A549 (cell line): Measurements from ENCODE around the gene LRCOL1. TPM values are rescaled to one million over a fixed set of nuclear protein-coding genes. Genes with fewer than 3 reads are reported as not detected.

Experiments used
- ATAC-seq, 2 experiments: fragments of 200-7000 bp in 1 of 2; fragments of >200 bp in 1 of 2; cut with Nextera tagmentation in 1 of 2; cut with Tn5 transposase in 1 of 2; 3 replicates each; pipeline versions ENCODE4 v1.8.0 to v1.9.1; 2018 to 2020; ENCODE audit warnings: mild to moderate bottlenecking in 1 of 2, moderate library complexity in 1 of 2
- CTCF ChIA-PET: fragments of 300-600 bp; sonication (Branson Sonifier 250); formaldehyde crosslinking; extraction: SDS; loops from one replicate; lab custom pipeline; 2021; ENCODE audit warnings: antibody characterized with exemption, inconsistent platforms; lab: Yijun Ruan, JAX
- POLR2A ChIA-PET: fragments of 350-600 bp; formaldehyde crosslinking; extraction: SDS; loops from one replicate; lab custom pipeline; 2021; ENCODE audit warnings: antibody characterized with exemption, inconsistent platforms; lab: Yijun Ruan, JAX
- DNase-seq, 2 experiments: peaks; one replicate each; pipeline versions ENCODE4 v3.0.0 to v3.0.0-alpha.2; 2011 to 2016; ENCODE audit warnings: low read depth in 1 of 2, low spot score in 1 of 2
- FAIRE-seq: peaks from 2 replicates; lab custom pipeline; 2011; peaks lifted over from hg19 to GRCh38; lab: Jason Lieb, UNC
- H3K27ac ChIP-seq, 2 experiments: fragments of >200 bp; sonication (Bioruptor Twin); formaldehyde crosslinking; 3 replicates each; pipeline ENCODE4 v1.5.1; 2016 to 2017
- H3K4me1 ChIP-seq: fragments of >200 bp; sonication (Bioruptor Twin); formaldehyde crosslinking; 3 replicates; pipeline ENCODE4 v1.6.1; 2016
- H3K4me2 ChIP-seq: fragments of >200 bp; sonication (Bioruptor Twin); formaldehyde crosslinking; 3 replicates; pipeline ENCODE4 v1.6.1; 2016
- H3K4me3 ChIP-seq: fragments of >200 bp; sonication (Bioruptor Twin); formaldehyde crosslinking; 3 replicates; pipeline ENCODE4 v1.5.1; 2016
- H3K9me3 ChIP-seq: fragments of >200 bp; sonication (Bioruptor Twin); formaldehyde crosslinking; 3 replicates; pipeline ENCODE4 v1.6.1; 2016
- ATOH8 ChIP-seq: fragments of 250-450 bp; sonication (Bioruptor Pico); IDR thresholded peaks from 2 replicates; pipeline ENCODE4 v1.5.0; 2020; ENCODE audit warnings: low read depth, mild to moderate bottlenecking, moderate library complexity
- CBX8 ChIP-seq: fragments of 200-600 bp; sonication (generic); IDR thresholded peaks from 2 replicates; pipeline ENCODE4 v1.6.1; 2016
- ELK1 ChIP-seq: fragments of 150-350 bp; IDR thresholded peaks from 2 replicates; pipeline ENCODE4 v1.6.1; 2014; ENCODE audit warnings: low read depth, mild to moderate bottlenecking, low read length
- ESRRA ChIP-seq: fragments of 150-350 bp; IDR thresholded peaks from 2 replicates; pipeline ENCODE4 v1.6.1; 2014; ENCODE audit warnings: mild to moderate bottlenecking, low read length, borderline replicate concordance
- FOSB ChIP-seq: fragments of 250-450 bp; sonication (Bioruptor Pico); IDR thresholded peaks from 2 replicates; pipeline ENCODE4 v1.5.0; 2020; ENCODE audit warnings: mild to moderate bottlenecking, moderate library complexity
- FOSL2 ChIP-seq, 2 experiments: fragments of 450-650 bp in 1 of 2; fragments of >200 bp in 1 of 2; sonication (Bioruptor Twin) in 1 of 2; formaldehyde crosslinking; IDR thresholded peaks; 2 replicates each; pipeline versions ENCODE4 v1.5.0 to v1.6.1; 2016 to 2020; ENCODE audit warnings: mild to moderate bottlenecking in 1 of 2, moderate library complexity in 1 of 2
- HEYL ChIP-seq: fragments of 250-450 bp; sonication (Bioruptor Pico); IDR thresholded peaks from 2 replicates; pipeline ENCODE4 v1.8.0; 2021; ENCODE audit warnings: mild to moderate bottlenecking, moderate library complexity
- JUNB ChIP-seq: fragments of >200 bp; sonication (Bioruptor Twin); formaldehyde crosslinking; IDR thresholded peaks from 2 replicates; pipeline ENCODE4 v1.6.1; 2016
- KDM1A ChIP-seq: fragments of 200-600 bp; sonication (generic); IDR thresholded peaks from 2 replicates; pipeline ENCODE4 v1.6.1; 2016; ENCODE audit warnings: low read depth, mild to moderate bottlenecking
- KDM5A ChIP-seq: fragments of 200-600 bp; sonication (generic); IDR thresholded peaks from 2 replicates; pipeline ENCODE4 v1.6.1; 2016; ENCODE audit warnings: antibody characterized with exemption, mild to moderate bottlenecking
- MAZ ChIP-seq: fragments of 150-350 bp; IDR thresholded peaks from 2 replicates; pipeline ENCODE4 v1.6.1; 2014; ENCODE audit warnings: antibody characterized with exemption, low read depth, low read length, borderline replicate concordance
- NFE2L2 ChIP-seq: fragments of 150-350 bp; conservative IDR thresholded peaks from 2 replicates; pipeline ENCODE4 v1.6.1; 2014; ENCODE audit warnings: low read length
- POLR2A ChIP-seq: IDR thresholded peaks from 2 replicates; pipeline ENCODE4 v1.6.1; 2012; ENCODE audit warnings: mild to moderate bottlenecking, low read length
- POLR2AphosphoS2 ChIP-seq: conservative IDR thresholded peaks from 2 replicates; pipeline ENCODE4 v1.6.1; 2012; ENCODE audit warnings: low read length, improper control_type of control experiment, inconsistent platforms
- RARB ChIP-seq: fragments of 250-450 bp; sonication (Bioruptor Pico); IDR thresholded peaks from 2 replicates; pipeline ENCODE4 v1.8.0; 2021; ENCODE audit warnings: mild to moderate bottlenecking, moderate library complexity
- RCOR1 ChIP-seq: fragments of 150-350 bp; IDR thresholded peaks from 2 replicates; pipeline ENCODE4 v1.6.1; 2014; ENCODE audit warnings: antibody characterized with exemption, low read length, low read depth
- RFX5 ChIP-seq: fragments of 450-650 bp; IDR thresholded peaks from 2 replicates; pipeline ENCODE4 v1.7.1; 2014; ENCODE audit warnings: antibody characterized with exemption, mild to moderate bottlenecking, moderate library complexity
- SREBF2 ChIP-seq: fragments of 450-650 bp; IDR thresholded peaks from 2 replicates; pipeline ENCODE4 v1.6.1; 2014; ENCODE audit warnings: mild to moderate bottlenecking, moderate library complexity
- TFCP2L1 ChIP-seq: fragments of 250-450 bp; sonication (Bioruptor Pico); IDR thresholded peaks from 2 replicates; pipeline ENCODE4 v1.5.0; 2021; ENCODE audit warnings: mild to moderate bottlenecking
- ZSCAN20 ChIP-seq: fragments of 250-450 bp; sonication (Bioruptor Pico); IDR thresholded peaks from 2 replicates; pipeline ENCODE4 v1.8.0; 2022; ENCODE audit warnings: mild to moderate bottlenecking, moderate library complexity
- WGBS: methylation state at CpG from one replicate; pipeline ENCODE4 v1.1.6; 2017; ENCODE audit errors: missing lambda C conversion rate; 5-methylcytosine and 5-hydroxymethylcytosine counted together
- polyA plus RNA-seq, 4 experiments: library from polyadenylated mRNA; depleted of rRNA in 3 of 4; stranded (reverse); fragments of >200 nt; fragmentation: RNase III in 1 of 4; extraction: RNeasy Plus Mini Kit Qiagen cat#74134 plus additional on column Dnase treatment in 1 of 4; gene quantifications; 2 replicates in 3 of 4; 3 replicates in 1 of 4; pipeline ENCODE4 v1.2.3, GENCODE V29; 2011 to 2017
- TF ChIP-seq, protein P1 (sequence below): fragments of 200-600 bp; sonication (generic); IDR thresholded peaks from 2 replicates; pipeline ENCODE4 v1.6.1; 2016; ENCODE audit warnings: antibody characterized with exemption, mild to moderate bottlenecking, moderate library complexity
- TF ChIP-seq, protein P2 (sequence below): IDR thresholded peaks from 2 replicates; pipeline ENCODE4 v1.6.1; 2012
- TF ChIP-seq, protein P3 (sequence below): fragments of >200 bp; sonication (Bioruptor Twin); formaldehyde crosslinking; IDR thresholded peaks from 3 replicates; pipeline ENCODE4 v1.6.1; 2016
- TF ChIP-seq, protein P4 (sequence below): fragments of >200 bp; sonication (Bioruptor Twin); formaldehyde crosslinking; IDR thresholded peaks from 2 replicates; pipeline ENCODE4 v1.6.1; 2016
- TF ChIP-seq, protein P5 (sequence below): fragments of 250-450 bp; sonication (Bioruptor Pico); IDR thresholded peaks from 2 replicates; pipeline ENCODE4 v1.5.0; 2021; ENCODE audit warnings: mild to moderate bottlenecking, moderate library complexity, borderline replicate concordance

Gene LRCOL1
- polyA plus RNA-seq, 2 of the 4 experiments (the other 2 are of a cell fraction) = not detected

DNA sequence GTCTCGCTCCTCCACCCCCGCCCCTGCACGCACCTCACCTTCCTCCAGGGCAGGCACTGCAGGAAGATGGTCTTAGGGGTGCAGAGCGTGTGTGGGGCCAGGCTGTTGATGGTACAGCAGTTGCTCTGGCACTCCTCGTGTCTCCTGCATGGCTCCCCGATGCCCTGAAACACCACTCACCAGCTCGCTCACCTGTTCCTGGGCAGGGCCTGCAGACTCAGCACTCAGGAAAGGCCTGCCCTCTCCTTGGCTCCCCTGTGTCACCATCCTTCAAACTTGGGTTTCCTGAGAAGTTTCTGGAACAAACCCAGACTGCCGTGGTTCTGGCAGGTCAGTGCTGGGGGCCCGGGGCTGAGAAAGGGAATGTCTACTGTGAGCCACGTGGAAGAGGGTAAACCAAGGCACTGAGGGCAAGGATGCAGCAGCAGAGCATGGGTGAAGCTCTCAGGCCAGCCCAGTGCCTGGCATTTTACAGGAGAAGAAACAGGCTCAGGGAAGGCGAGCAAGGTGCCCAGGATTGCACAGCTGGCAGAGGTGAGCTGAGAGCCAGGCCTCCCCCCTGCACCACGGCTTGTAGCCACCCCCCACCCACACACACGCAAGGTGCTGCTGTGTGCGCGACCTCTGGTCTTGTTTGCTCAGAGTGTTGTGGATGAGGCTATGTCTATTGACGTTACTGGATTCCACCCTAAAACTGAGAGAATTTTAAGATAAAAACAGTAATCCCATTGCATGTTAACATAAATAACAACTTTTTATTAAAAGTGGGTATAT is 5.5 kb downstream of the LRCOL1 start:
- no peak for FAIRE-seq
- WGBS = 64% methylated on average over 15 of the region's 16 CpGs
- CTCF ChIA-PET = interaction anchor here (1.1 to 6.3 kb wide), 4 partner anchors 9 to 34 kb away, joined by 3 to 46 read pairs (median 14); no protein-coding TSS in a partner anchor

GRCh38 chr12:132604151-132604618 is 6.2 kb downstream of the LRCOL1 start:
- Histone ChIP-seq H3K9me3 (no peaks in the 10 kb centered on the region), H3K4me2 (no peak overlapping the region), H3K4me1 (peaks cover 8% of the 10 kb centered on the region; the same call in 1 of the 3 replicates), H3K27ac (no peak overlapping the region), H3K4me3 (no peak overlapping the region)
- ATAC-seq (no peak), DNase-seq (no peak), FAIRE-seq (no peak)
- ChIA-PET POLR2A (no interaction called here), CTCF (interaction anchor here (1.1 to 6.3 kb wide), 4 partner anchors 9 to 35 kb away, joined by 3 to 46 read pairs (median 14); no protein-coding TSS in a partner anchor)
- 72% methylated on average over 25 of the region's 26 CpGs for WGBS
- TF ChIP-seq, protein P1, sequence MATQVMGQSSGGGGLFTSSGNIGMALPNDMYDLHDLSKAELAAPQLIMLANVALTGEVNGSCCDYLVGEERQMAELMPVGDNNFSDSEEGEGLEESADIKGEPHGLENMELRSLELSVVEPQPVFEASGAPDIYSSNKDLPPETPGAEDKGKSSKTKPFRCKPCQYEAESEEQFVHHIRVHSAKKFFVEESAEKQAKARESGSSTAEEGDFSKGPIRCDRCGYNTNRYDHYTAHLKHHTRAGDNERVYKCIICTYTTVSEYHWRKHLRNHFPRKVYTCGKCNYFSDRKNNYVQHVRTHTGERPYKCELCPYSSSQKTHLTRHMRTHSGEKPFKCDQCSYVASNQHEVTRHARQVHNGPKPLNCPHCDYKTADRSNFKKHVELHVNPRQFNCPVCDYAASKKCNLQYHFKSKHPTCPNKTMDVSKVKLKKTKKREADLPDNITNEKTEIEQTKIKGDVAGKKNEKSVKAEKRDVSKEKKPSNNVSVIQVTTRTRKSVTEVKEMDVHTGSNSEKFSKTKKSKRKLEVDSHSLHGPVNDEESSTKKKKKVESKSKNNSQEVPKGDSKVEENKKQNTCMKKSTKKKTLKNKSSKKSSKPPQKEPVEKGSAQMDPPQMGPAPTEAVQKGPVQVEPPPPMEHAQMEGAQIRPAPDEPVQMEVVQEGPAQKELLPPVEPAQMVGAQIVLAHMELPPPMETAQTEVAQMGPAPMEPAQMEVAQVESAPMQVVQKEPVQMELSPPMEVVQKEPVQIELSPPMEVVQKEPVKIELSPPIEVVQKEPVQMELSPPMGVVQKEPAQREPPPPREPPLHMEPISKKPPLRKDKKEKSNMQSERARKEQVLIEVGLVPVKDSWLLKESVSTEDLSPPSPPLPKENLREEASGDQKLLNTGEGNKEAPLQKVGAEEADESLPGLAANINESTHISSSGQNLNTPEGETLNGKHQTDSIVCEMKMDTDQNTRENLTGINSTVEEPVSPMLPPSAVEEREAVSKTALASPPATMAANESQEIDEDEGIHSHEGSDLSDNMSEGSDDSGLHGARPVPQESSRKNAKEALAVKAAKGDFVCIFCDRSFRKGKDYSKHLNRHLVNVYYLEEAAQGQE = no peak
- TF ChIP-seq FOSL2 (IDR thresholded peaks at IDR 0.05) (no peak), FOSL2 (CRISPR knock-in tag; IDR thresholded peaks at IDR 0.05) (no peak), KDM1A (no peak), FOSB (CRISPR knock-in tag) (no peak), RFX5 (no peak), KDM5A (no peak), RCOR1 (no peak)
- TF ChIP-seq, protein P2, sequence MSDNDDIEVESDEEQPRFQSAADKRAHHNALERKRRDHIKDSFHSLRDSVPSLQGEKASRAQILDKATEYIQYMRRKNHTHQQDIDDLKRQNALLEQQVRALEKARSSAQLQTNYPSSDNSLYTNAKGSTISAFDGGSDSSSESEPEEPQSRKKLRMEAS = no peak

More for the DNA sequence above, 5.5 kb downstream of the LRCOL1 start:
- no peak for ATAC-seq
- Histone ChIP-seq H3K9me3 (no peaks in the 10 kb centered on the region), H3K4me1 (peaks cover 8% of the 10 kb centered on the region; the same call in 1 of the 3 replicates), H3K27ac (no peak overlapping the region), H3K4me2 (no peak overlapping the region), H3K4me3 (no peak overlapping the region)
- TF ChIP-seq ESRRA (no peak), ATOH8 (CRISPR knock-in tag) (no peak), ZSCAN20 (CRISPR knock-in tag) (no peak), ELK1 (no peak), MAZ (no peak), JUNB (no peak), TFCP2L1 (CRISPR knock-in tag) (no peak), NFE2L2 (no peak), RARB (no peak), SREBF2 (no peak), POLR2A (no peak), CBX8 (no peak), RCOR1 (no peak), POLR2AphosphoS2 (no peak), HEYL (CRISPR knock-in tag) (no peak), FOSB (CRISPR knock-in tag) (no peak)
- TF ChIP-seq, protein P2 = no peak
- TF ChIP-seq, protein P3, sequence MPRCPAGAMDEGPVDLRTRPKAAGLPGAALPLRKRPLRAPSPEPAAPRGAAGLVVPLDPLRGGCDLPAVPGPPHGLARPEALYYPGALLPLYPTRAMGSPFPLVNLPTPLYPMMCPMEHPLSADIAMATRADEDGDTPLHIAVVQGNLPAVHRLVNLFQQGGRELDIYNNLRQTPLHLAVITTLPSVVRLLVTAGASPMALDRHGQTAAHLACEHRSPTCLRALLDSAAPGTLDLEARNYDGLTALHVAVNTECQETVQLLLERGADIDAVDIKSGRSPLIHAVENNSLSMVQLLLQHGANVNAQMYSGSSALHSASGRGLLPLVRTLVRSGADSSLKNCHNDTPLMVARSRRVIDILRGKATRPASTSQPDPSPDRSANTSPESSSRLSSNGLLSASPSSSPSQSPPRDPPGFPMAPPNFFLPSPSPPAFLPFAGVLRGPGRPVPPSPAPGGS = no peak
- TF ChIP-seq, protein P4, sequence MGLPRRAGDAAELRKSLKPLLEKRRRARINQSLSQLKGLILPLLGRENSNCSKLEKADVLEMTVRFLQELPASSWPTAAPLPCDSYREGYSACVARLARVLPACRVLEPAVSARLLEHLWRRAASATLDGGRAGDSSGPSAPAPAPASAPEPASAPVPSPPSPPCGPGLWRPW = no peak
- TF ChIP-seq, protein P5, sequence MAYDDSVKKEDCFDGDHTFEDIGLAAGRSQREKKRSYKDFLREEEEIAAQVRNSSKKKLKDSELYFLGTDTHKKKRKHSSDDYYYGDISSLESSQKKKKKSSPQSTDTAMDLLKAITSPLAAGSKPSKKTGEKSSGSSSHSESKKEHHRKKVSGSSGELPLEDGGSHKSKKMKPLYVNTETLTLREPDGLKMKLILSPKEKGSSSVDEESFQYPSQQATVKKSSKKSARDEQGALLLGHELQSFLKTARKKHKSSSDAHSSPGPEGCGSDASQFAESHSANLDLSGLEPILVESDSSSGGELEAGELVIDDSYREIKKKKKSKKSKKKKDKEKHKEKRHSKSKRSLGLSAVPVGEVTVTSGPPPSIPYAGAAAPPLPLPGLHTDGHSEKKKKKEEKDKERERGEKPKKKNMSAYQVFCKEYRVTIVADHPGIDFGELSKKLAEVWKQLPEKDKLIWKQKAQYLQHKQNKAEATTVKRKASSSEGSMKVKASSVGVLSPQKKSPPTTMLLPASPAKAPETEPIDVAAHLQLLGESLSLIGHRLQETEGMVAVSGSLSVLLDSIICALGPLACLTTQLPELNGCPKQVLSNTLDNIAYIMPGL = no peak
- POLR2A ChIA-PET = no interaction called here
- no peak for DNase-seq
